Erythroblast (primary cell): ENCODE measurements around the gene SHOC2.

Source experiments
- GATA1 ChIP-seq: IDR thresholded peaks from 2 replicates; pipeline ENCODE4 v1.6.1; 2011; ENCODE audit warnings: low read depth, mild to moderate bottlenecking, control low read depth, low read length, moderate library complexity
- POLR2A ChIP-seq: IDR thresholded peaks from 2 replicates; pipeline ENCODE4 v1.6.1; 2011; ENCODE audit warnings: mild to moderate bottlenecking, low read length

GRCh38 chr10:111035542-111035941, 116.1 kb downstream of the SHOC2 start:
- no peak for TF ChIP-seq POLR2A
- TF ChIP-seq GATA1: no peak
